Activated naive CD8-positive, alpha-beta T cell treated with anti-CD3 and anti-CD28 coated beads for 36 hours (primary cell): ENCODE measurements around the gene PLA2G4A. TPM values are rescaled to one million over a fixed set of nuclear protein-coding genes. Genes with fewer than 3 reads are reported as not detected.

Source experiments
- DNase-seq: peaks from one replicate; pipeline ENCODE4 v3.0.0; 2021
- H3K27ac Mint-ChIP-seq: one replicate; pipeline ENCODE4 v1.8.0; 2022; ENCODE audit warnings: mild to moderate bottlenecking, moderate library complexity, mixed read lengths
- H3K27me3 Mint-ChIP-seq: one replicate; pipeline ENCODE4 v1.8.0; 2022; ENCODE audit warnings: mild to moderate bottlenecking, mixed read lengths
- H3K36me3 Mint-ChIP-seq: one replicate; pipeline ENCODE4 v1.8.0; 2021; ENCODE audit warnings: mild to moderate bottlenecking, mixed read lengths
- H3K4me1 Mint-ChIP-seq: one replicate; pipeline ENCODE4 v1.8.0; 2021; ENCODE audit warnings: mixed read lengths
- H3K4me3 Mint-ChIP-seq: one replicate; pipeline ENCODE4 v1.8.0; 2022; ENCODE audit warnings: mild to moderate bottlenecking, moderate library complexity, mixed read lengths
- H3K9me3 Mint-ChIP-seq: one replicate; pipeline ENCODE4 v1.8.0; 2022; ENCODE audit warnings: mixed read lengths
- total RNA-seq, 2 experiments: library from RNA; stranded (reverse); gene quantifications; one replicate each; pipeline ENCODE4 v1.2.3, GENCODE V29; 2021

Gene PLA2G4A
- total RNA-seq, 2 experiments from 2014 or later, result 0.37 to 0.48 TPM

- no peak for DNase-seq
- no peak overlapping the region for H3K27ac Mint-ChIP-seq
- peaks cover 4% of the 10 kb centered on the region for H3K27me3 Mint-ChIP-seq
- no peaks in the 10 kb centered on the region for H3K4me1 Mint-ChIP-seq
- peaks cover 2% of the 10 kb centered on the region for H3K9me3 Mint-ChIP-seq
- no peak overlapping the region for H3K4me3 Mint-ChIP-seq
- no peaks in the 10 kb centered on the region for H3K36me3 Mint-ChIP-seq
Observed at GRCh38 chr1:187013582-187014200, 184.9 kb downstream of the PLA2G4A start.

- DNase-seq, result no peak
- Mint-ChIP-seq H3K4me1 (no peaks in the 10 kb centered on the region), H3K27ac (no peak overlapping the region), H3K36me3 (no peaks in the 10 kb centered on the region), H3K4me3 (no peak overlapping the region), H3K27me3 (peaks cover 7% of the 10 kb centered on the region), H3K9me3 (peaks cover 6% of the 10 kb centered on the region)
Observed at GRCh38 chr1:187018291-187018690, 189.5 kb downstream of the PLA2G4A start.

GRCh38 chr1:187027253-187027652, 198.5 kb downstream of the PLA2G4A start:
- no peak overlapping the region for H3K27ac Mint-ChIP-seq
- H3K9me3 Mint-ChIP-seq, result peaks cover 11% of the 10 kb centered on the region
- H3K4me1 Mint-ChIP-seq, result no peaks in the 10 kb centered on the region
- no peaks in the 10 kb centered on the region for H3K27me3 Mint-ChIP-seq
- DNase-seq, result no peak
- H3K36me3 Mint-ChIP-seq, result peaks cover 2% of the 10 kb centered on the region
- H3K4me3 Mint-ChIP-seq, result no peak overlapping the region

GRCh38 chr1:187032316-187032981, 203.7 kb downstream of the PLA2G4A start:
- Mint-ChIP-seq H3K27me3 (peaks cover 7% of the 10 kb centered on the region), H3K4me1 (no peaks in the 10 kb centered on the region)

GRCh38 chr1:187032982-187033692, 204.4 kb downstream of the PLA2G4A start:
- DNase-seq, result no peak
- Mint-ChIP-seq H3K4me3 (no peak overlapping the region), H3K36me3 (peaks cover 2% of the 10 kb centered on the region), H3K27ac (no peak overlapping the region), H3K9me3 (peaks cover 10% of the 10 kb centered on the region), H3K27me3 (peaks cover 7% of the 10 kb centered on the region), H3K4me1 (no peaks in the 10 kb centered on the region)

More at GRCh38 chr1:187032316-187032981, 203.7 kb downstream of the PLA2G4A start:
- Mint-ChIP-seq H3K4me3 (no peak overlapping the region), H3K27ac (no peak overlapping the region), H3K36me3 (peaks cover 2% of the 10 kb centered on the region), H3K9me3 (peaks cover 10% of the 10 kb centered on the region)
- DNase-seq, result no peak

GRCh38 chr1:187033693-187034390, 205.1 kb downstream of the PLA2G4A start:
- no peak overlapping the region for H3K27ac Mint-ChIP-seq
- no peak for DNase-seq
- H3K4me1 Mint-ChIP-seq, result no peaks in the 10 kb centered on the region
- H3K36me3 Mint-ChIP-seq, result peaks cover 2% of the 10 kb centered on the region
- no peak overlapping the region for H3K4me3 Mint-ChIP-seq
- peaks cover 7% of the 10 kb centered on the region for H3K27me3 Mint-ChIP-seq
- peaks cover 7% of the 10 kb centered on the region for H3K9me3 Mint-ChIP-seq

GRCh38 chr1:187034501-187034900, 205.8 kb downstream of the PLA2G4A start:
- H3K27ac Mint-ChIP-seq, result no peak overlapping the region
- H3K36me3 Mint-ChIP-seq, result no peaks in the 10 kb centered on the region
- H3K9me3 Mint-ChIP-seq, result peaks cover 5% of the 10 kb centered on the region
- H3K27me3 Mint-ChIP-seq, result peaks cover 7% of the 10 kb centered on the region
- no peak overlapping the region for H3K4me3 Mint-ChIP-seq
- no peaks in the 10 kb centered on the region for H3K4me1 Mint-ChIP-seq
- no peak for DNase-seq

- no peak overlapping the region for H3K4me3 Mint-ChIP-seq
- H3K27ac Mint-ChIP-seq, result no peak overlapping the region
- no peak for DNase-seq
- no peaks in the 10 kb centered on the region for H3K4me1 Mint-ChIP-seq
- H3K36me3 Mint-ChIP-seq, result no peaks in the 10 kb centered on the region
- H3K9me3 Mint-ChIP-seq, result peaks cover 5% of the 10 kb centered on the region
- peaks cover 7% of the 10 kb centered on the region for H3K27me3 Mint-ChIP-seq
Observed at GRCh38 chr1:187037973-187038553, 209.3 kb downstream of the PLA2G4A start.

Other genes with a start within 250 kb of the PLA2G4A start
- under 1 TPM; 0.18 to 0.21 TPM for gene PTGS2, start 148.5 kb upstream of the PLA2G4A start, total RNA-seq